C4-2B (cell line): ENCODE data around the gene ORMDL1.

ENCODE experiments used
- CTCF ChIP-seq: fragments of 450-650 bp; conservative IDR thresholded peaks from 2 replicates; pipeline ENCODE4 v1.5.1; 2017; ENCODE audit warnings: mild to moderate bottlenecking
- ZFX ChIP-seq: fragments of 450-650 bp; IDR thresholded peaks from 2 replicates; pipeline ENCODE4 v1.6.1; 2017

GRCh38 chr2:189791338-189792042 is 7.4 kb upstream of the ORMDL1 start:
- TF ChIP-seq CTCF (no peak), ZFX (no peak)
